Hepatocyte (in vitro differentiated cells): ENCODE measurements around the gene TTC34.
"Not testable (repeated sequence)": the region's sequence is repeated elsewhere in the genome, so short reads cannot be mapped to it uniquely, and the experiment has no call there.

Experiments used
- CTCF ChIP-seq: fragments of 200-600 bp; sonication (generic); IDR thresholded peaks from 2 replicates; pipeline ENCODE4 v1.5.1; 2016; ENCODE audit warnings: antibody characterized with exemption, mild to moderate bottlenecking; ENCODE audit not compliant: poor library complexity
- EZH2 ChIP-seq: fragments of 200-600 bp; sonication (generic); IDR thresholded peaks from 2 replicates; pipeline ENCODE4 v1.6.1; 2016; ENCODE audit warnings: antibody characterized with exemption, mild to moderate bottlenecking, borderline replicate concordance

- not testable (repeated sequence) for TF ChIP-seq CTCF, EZH2
Measured at GRCh38 chr1:2688336-2688665, 113.2 kb downstream of the TTC34 start.
